Caco-2 (cell line): Measurements from ENCODE around the gene SCN4B. TPM values are rescaled to one million over a fixed set of nuclear protein-coding genes. Genes with fewer than 3 reads are reported as not detected.

Experiments
- BruUV-seq: library from RNA; stranded (reverse); fragments of 400-500 nt; replicated peaks from 2 replicates; lab custom pipeline; 2021; lab: Mats Ljungman, UMichigan
- CTCF ChIA-PET: fragments of 300-600 bp; sonication (Branson Sonifier 250); formaldehyde crosslinking; loops from one replicate; lab custom pipeline; 2022; ENCODE audit warnings: antibody characterized with exemption; lab: Charles Lee
- POLR2A ChIA-PET: fragments of 300-600 bp; sonication (Branson Sonifier 250); formaldehyde crosslinking; loops from one replicate; lab custom pipeline; 2022; ENCODE audit warnings: antibody characterized with exemption; lab: Charles Lee
- DNase-seq, 2 experiments: peaks; one replicate each; pipeline versions ENCODE4 v3.0.0 to v3.0.0-alpha.2; 2020 to 2022
- H3K27me3 ChIP-seq: replicated peaks from 2 replicates; pipeline ENCODE4 v1.6.0; 2011; ENCODE audit warnings: low read length; ENCODE audit not compliant: control insufficient read depth, insufficient read depth
- H3K36me3 ChIP-seq: 2 replicates; pipeline ENCODE4 v1.5.1; 2011; ENCODE audit warnings: low read length; ENCODE audit not compliant: control insufficient read depth, insufficient read depth
- H3K4me1 ChIP-seq: fragments of 250-450 bp; sonication (Bioruptor Pico); 2 replicates; pipeline ENCODE4 v1.5.1; 2020; ENCODE audit warnings: mild to moderate bottlenecking
- H3K4me3 ChIP-seq: 2 replicates; pipeline ENCODE4 v1.5.1; 2011; ENCODE audit warnings: low read depth, mild to moderate bottlenecking, control low read depth, low read length
- H3K9me3 ChIP-seq: fragments of 250-450 bp; sonication (Bioruptor Pico); 2 replicates; pipeline ENCODE4 v1.5.1; 2020; ENCODE audit warnings: mild to moderate bottlenecking, moderate library complexity
- H3K27ac Mint-ChIP-seq: one replicate; pipeline ENCODE4 v1.8.0; 2022; ENCODE audit warnings: mixed read lengths; ENCODE audit not compliant: unreplicated experiment
- H3K27me3 Mint-ChIP-seq: one replicate; pipeline ENCODE4 v1.8.0; 2022; ENCODE audit warnings: mixed read lengths; ENCODE audit not compliant: insufficient read depth, unreplicated experiment
- H3K36me3 Mint-ChIP-seq: one replicate; pipeline ENCODE4 v1.8.0; 2022; ENCODE audit warnings: mild to moderate bottlenecking, mixed read lengths; ENCODE audit not compliant: insufficient read depth, unreplicated experiment
- H3K4me1 Mint-ChIP-seq: one replicate; pipeline ENCODE4 v1.8.0; 2022; ENCODE audit warnings: low read depth, mixed read lengths; ENCODE audit not compliant: unreplicated experiment
- H3K4me3 Mint-ChIP-seq: one replicate; pipeline ENCODE4 v1.8.0; 2022; ENCODE audit warnings: mild to moderate bottlenecking, moderate library complexity, mixed read lengths; ENCODE audit not compliant: unreplicated experiment
- H3K9me3 Mint-ChIP-seq: one replicate; pipeline ENCODE4 v1.8.0; 2022; ENCODE audit warnings: mixed read lengths; ENCODE audit not compliant: unreplicated experiment
- intact Hi-C: fragments of 100-400 bp; cut with micrococcal nuclease; formaldehyde crosslinking; loops from one replicate; pipeline ENCODE4 v1.10.0; 2022; ENCODE audit not compliant: unreplicated experiment
- total RNA-seq: library from RNA; stranded (reverse); gene quantifications from 2 replicates; pipeline ENCODE4 v1.2.3, GENCODE V29; 2022
- TF ChIP-seq, protein P1 (sequence below), 2 experiments: fragments of 200-600 bp in 1 of 2; IDR thresholded peaks; 1 replicate in 1 of 2; 2 replicates in 1 of 2; pipeline versions ENCODE4 v1.5.1 to v1.8.0; 2011 to 2022; ENCODE audit warnings: antibody characterized with exemption in 1 of 2, control low read depth in 1 of 2, inconsistent platforms in 1 of 2, low read depth in 1 of 2, low read length in 1 of 2, mild to moderate bottlenecking in 1 of 2, moderate library complexity in 1 of 2; ENCODE audit not compliant: insufficient read depth in 1 of 2, severe bottlenecking in 1 of 2, unreplicated experiment in 1 of 2

SCN4B gene
- total RNA-seq, 1 experiment from 2014 or later, result 0.70 TPM

DNA sequence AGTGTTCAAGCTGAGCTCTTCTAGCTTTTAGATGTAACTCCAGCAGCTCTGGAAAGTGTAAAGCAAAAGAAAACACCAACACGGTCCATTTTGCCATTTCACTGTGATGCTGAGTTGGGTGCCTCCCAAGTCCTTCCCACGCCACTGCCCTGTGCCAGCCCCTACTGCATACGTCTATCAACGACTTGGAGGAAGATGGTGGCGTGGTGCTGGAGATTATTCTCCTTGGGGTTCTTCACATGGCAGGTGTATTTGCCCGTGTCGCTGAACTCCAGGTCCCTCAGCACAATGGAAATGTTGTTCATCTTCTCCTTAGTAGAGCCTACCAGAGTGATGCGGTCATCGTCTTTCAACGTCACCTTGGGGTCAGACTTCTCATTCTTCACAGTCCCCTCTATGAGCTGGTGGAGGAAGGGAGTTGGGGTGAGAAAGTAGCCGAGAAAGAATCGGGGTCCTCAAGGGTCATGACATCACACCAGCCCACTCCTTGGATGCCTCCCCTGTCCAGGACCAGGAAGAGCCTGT lies 8.9 kb downstream of the SCN4B start:
- Mint-ChIP-seq H3K27ac (no peak overlapping the region), H3K4me1 (peaks cover 17% of the 10 kb centered on the region), H3K4me3 (no peak overlapping the region), H3K9me3 (no peaks in the 10 kb centered on the region), H3K27me3 (peaks cover 12% of the 10 kb centered on the region), H3K36me3 (no peaks in the 10 kb centered on the region)
- Histone ChIP-seq H3K36me3 (no peaks in the 10 kb centered on the region), H3K27me3 (no peaks in the 10 kb centered on the region; the same call in none of the 2 replicates), H3K9me3 (no peaks in the 10 kb centered on the region), H3K4me1 (peaks cover 7% of the 10 kb centered on the region), H3K4me3 (no peak overlapping the region)
- no TSS peak for BruUV-seq
- CTCF ChIA-PET, result interaction anchor here (0.6 to 5.8 kb wide), 7 partner anchors 11 to 371 kb away, joined by 3 to 36 read pairs (median 5); no protein-coding TSS in a partner anchor
- peak in 1 of 2 experiments; percentile 29 for DNase-seq
- intact Hi-C loops, result loop anchor here (5.0 to 10.0 kb wide), 2 partner anchors 66 to 511 kb away; partner anchors contain the start of gene TMPRSS4
- TF ChIP-seq, protein P1, sequence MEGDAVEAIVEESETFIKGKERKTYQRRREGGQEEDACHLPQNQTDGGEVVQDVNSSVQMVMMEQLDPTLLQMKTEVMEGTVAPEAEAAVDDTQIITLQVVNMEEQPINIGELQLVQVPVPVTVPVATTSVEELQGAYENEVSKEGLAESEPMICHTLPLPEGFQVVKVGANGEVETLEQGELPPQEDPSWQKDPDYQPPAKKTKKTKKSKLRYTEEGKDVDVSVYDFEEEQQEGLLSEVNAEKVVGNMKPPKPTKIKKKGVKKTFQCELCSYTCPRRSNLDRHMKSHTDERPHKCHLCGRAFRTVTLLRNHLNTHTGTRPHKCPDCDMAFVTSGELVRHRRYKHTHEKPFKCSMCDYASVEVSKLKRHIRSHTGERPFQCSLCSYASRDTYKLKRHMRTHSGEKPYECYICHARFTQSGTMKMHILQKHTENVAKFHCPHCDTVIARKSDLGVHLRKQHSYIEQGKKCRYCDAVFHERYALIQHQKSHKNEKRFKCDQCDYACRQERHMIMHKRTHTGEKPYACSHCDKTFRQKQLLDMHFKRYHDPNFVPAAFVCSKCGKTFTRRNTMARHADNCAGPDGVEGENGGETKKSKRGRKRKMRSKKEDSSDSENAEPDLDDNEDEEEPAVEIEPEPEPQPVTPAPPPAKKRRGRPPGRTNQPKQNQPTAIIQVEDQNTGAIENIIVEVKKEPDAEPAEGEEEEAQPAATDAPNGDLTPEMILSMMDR (IDR thresholded peaks at IDR 0.05; ENCODE audit: insufficient read depth in 1 of 2, low read depth in 1 of 2, low read length in 1 of 2, severe bottlenecking in 1 of 2, unreplicated experiment in 1 of 2), result no peak
- POLR2A ChIA-PET, result interaction anchor here (0.5 kb wide), 2 partner anchors 426 to 986 kb away, joined by 3 read pairs; no protein-coding TSS in a partner anchor

DNA sequence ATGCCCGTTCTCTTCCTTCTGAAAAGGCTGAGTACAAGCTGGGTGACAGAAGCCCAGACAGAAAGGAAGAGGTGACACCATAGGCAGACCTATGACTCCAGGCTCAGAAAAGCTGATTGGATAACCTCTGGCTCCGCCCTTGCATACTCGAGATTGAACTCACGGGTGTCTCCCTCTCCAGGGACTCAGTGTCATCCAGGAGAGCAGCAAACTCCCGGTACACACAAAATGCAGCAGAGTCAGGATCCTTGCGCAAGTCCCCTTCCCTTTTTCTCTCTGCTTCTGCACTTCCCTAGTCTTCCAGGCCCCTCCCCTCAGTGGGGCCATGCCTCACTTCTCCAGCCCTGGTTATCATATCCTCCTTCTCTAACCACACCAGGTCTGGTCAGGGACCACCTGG lies 9.8 kb downstream of the SCN4B start:
- Mint-ChIP-seq H3K4me1 (peaks cover 17% of the 10 kb centered on the region), H3K4me3 (peak overlapping the region; percentile 46), H3K27me3 (peaks cover 12% of the 10 kb centered on the region), H3K27ac (no peak overlapping the region), H3K9me3 (no peaks in the 10 kb centered on the region), H3K36me3 (no peaks in the 10 kb centered on the region)
- Histone ChIP-seq H3K9me3 (no peaks in the 10 kb centered on the region), H3K4me1 (peaks cover 7% of the 10 kb centered on the region), H3K4me3 (0 out of 2 replicates have a peak overlapping the region, but pooled peaks have one; percentile 1), H3K27me3 (no peaks in the 10 kb centered on the region; the same call in 1 of the 2 replicates), H3K36me3 (no peaks in the 10 kb centered on the region)
- CTCF ChIA-PET, result interaction anchor here (0.5 to 5.8 kb wide), 8 partner anchors 14 to 1196 kb away, joined by 3 to 36 read pairs (median 4); no protein-coding TSS in a partner anchor
- TF ChIP-seq, protein P1 (IDR thresholded peaks at IDR 0.05; ENCODE audit: insufficient read depth in 1 of 2, low read depth in 1 of 2, low read length in 1 of 2, severe bottlenecking in 1 of 2, unreplicated experiment in 1 of 2), result no peak
- no TSS peak for BruUV-seq
- POLR2A ChIA-PET, result no interaction called here
- intact Hi-C loops, result loop anchor here (5.0 to 10.0 kb wide), 2 partner anchors 66 to 512 kb away; partner anchors contain the start of gene TMPRSS4
- DNase-seq, result peak; percentile 81 to 86

GRCh38 chr11:118142081-118142480 lies 10.5 kb downstream of the SCN4B start:
- H3K4me3 ChIP-seq, result no peak overlapping the region
- CTCF ChIA-PET, result interaction anchor here (0.8 to 5.8 kb wide), 5 partner anchors 14 to 89 kb away, joined by 3 to 36 read pairs (median 4); no protein-coding TSS in a partner anchor
- Mint-ChIP-seq H3K9me3 (no peaks in the 10 kb centered on the region), H3K4me1 (peaks cover 17% of the 10 kb centered on the region), H3K4me3 (peak overlapping the region; percentile 46), H3K27me3 (peaks cover 12% of the 10 kb centered on the region), H3K36me3 (no peaks in the 10 kb centered on the region), H3K27ac (no peak overlapping the region)
- H3K9me3 ChIP-seq, result no peaks in the 10 kb centered on the region
- intact Hi-C loops, result loop anchor here (5.0 to 10.0 kb wide), 2 partner anchors 65 to 513 kb away; partner anchors contain the start of gene TMPRSS4
- peak in 1 of 2 experiments; percentile 54 for DNase-seq
- TF ChIP-seq, protein P1 (IDR thresholded peaks at IDR 0.05; ENCODE audit: insufficient read depth in 1 of 2, low read depth in 1 of 2, low read length in 1 of 2, severe bottlenecking in 1 of 2, unreplicated experiment in 1 of 2), result no peak
- no TSS peak for BruUV-seq
- no peaks in the 10 kb centered on the region for H3K36me3 ChIP-seq
- POLR2A ChIA-PET, result no interaction called here
- peaks cover 7% of the 10 kb centered on the region for H3K4me1 ChIP-seq
- H3K27me3 ChIP-seq, result no peaks in the 10 kb centered on the region; the same call in 1 of the 2 replicates
